Testis (tissue), 3 donors: Measurements from ENCODE around the gene REL. TPM values are rescaled to one million over a fixed set of nuclear protein-coding genes. Genes with fewer than 3 reads are reported as not detected.

ENCODE experiments used
- DNase-seq: peaks from one replicate; pipeline ENCODE4 v3.0.0-alpha.2; 2019
- H3K27ac ChIP-seq, 2 donors: fragments of 200-600 bp; sonication (generic); one replicate each; pipeline ENCODE4 v1.5.1; 2019
- H3K27me3 ChIP-seq: fragments of 200-600 bp; sonication (generic); one replicate; pipeline ENCODE4 v1.5.1; 2019
- H3K36me3 ChIP-seq: fragments of 200-600 bp; sonication (generic); one replicate; pipeline ENCODE4 v1.5.1; 2017; ENCODE audit warnings: low read depth; ENCODE audit errors: missing control alignments
- H3K4me1 ChIP-seq: fragments of 200-600 bp; sonication (generic); one replicate; pipeline ENCODE4 v1.5.1; 2019
- H3K4me3 ChIP-seq, 2 donors: fragments of 200-600 bp; sonication (generic); one replicate each; pipeline ENCODE4 v1.5.1; 2017 to 2019
- H3K9me3 ChIP-seq: fragments of 200-600 bp; sonication (generic); one replicate; pipeline ENCODE4 v1.5.1; 2017
- POLR2A ChIP-seq: fragments of 450-650 bp; IDR thresholded peaks from one replicate; pipeline ENCODE4 v1.6.1; 2017; ENCODE audit warnings: antibody characterized with exemption, mild to moderate bottlenecking, moderate library complexity
- WGBS, 2 donors: methylation state at CpG; one replicate each; pipeline ENCODE4 v1.1.5; 2018; 5-methylcytosine and 5-hydroxymethylcytosine counted together
- intact Hi-C: fragments of 100-400 bp; cut with DNase I; formaldehyde crosslinking; loops from one replicate; pipeline ENCODE4 v1.15.1; 2023; ENCODE audit warnings: low total_unique reads
- polyA plus RNA-seq: library from polyadenylated mRNA; stranded (reverse); fragments of 350-450 nt; fragmentation: Illumina TruSeq; extraction: RNeasy Lipid Tissue Mini Kit (QIAGEN cat#74804); gene quantifications from one replicate; pipeline ENCODE4 v1.2.3, GENCODE V29; 2014; ENCODE audit warnings: low read depth, low replicate concordance; ENCODE audit not compliant: insufficient read depth
- total RNA-seq, 2 donors: library from RNA; depleted of rRNA; stranded (reverse); fragments of >200 nt; gene quantifications; one replicate each; pipeline ENCODE4 v1.2.3, GENCODE V29; 2016
- TF ChIP-seq, protein P1 (sequence below), 3 experiments: fragments of 450-650 bp in 2 of 3; fragments of 200-600 bp in 1 of 3; sonication (generic) in 1 of 3; IDR thresholded peaks; one replicate each; pipeline ENCODE4 v1.5.1; 2016 to 2019; ENCODE audit warnings: antibody characterized with exemption in 3 of 3, mild to moderate bottlenecking in 2 of 3, moderate library complexity in 1 of 3

Gene REL
- total and polyA plus RNA-seq, 3 donors from 2014 or later, result 4.3 to 33.7 (median 30.5) TPM

DNA sequence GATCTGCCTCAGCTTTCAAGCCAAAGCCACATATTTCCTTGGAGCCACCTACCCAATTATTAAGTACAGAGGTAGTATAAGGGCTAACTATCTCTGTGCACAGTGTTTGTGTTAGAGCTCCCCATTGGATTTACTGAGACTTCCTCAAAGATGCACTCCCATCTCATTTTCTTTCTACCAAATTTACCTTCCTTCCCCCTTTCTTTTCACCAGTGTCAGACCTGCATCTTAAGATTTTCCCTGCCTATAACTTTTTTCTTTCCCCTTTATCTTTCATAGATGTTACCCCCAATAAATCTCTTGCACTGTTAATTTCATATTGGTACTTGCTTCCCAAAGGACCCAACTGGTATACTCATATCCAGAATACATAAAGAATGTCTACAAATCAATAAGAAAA is 5.9 kb upstream of the REL start:
- Histone ChIP-seq H3K9me3 (no peaks in the 10 kb centered on the region), H3K4me1 (peaks cover 4% of the 10 kb centered on the region), H3K27me3 (no peaks in the 10 kb centered on the region), H3K36me3 (no peaks in the 10 kb centered on the region), H3K4me3 (no peak overlapping the region), H3K27ac (no peak overlapping the region)
- no peak for DNase-seq
- intact Hi-C loops, result no loop called here
- TF ChIP-seq, protein P1, sequence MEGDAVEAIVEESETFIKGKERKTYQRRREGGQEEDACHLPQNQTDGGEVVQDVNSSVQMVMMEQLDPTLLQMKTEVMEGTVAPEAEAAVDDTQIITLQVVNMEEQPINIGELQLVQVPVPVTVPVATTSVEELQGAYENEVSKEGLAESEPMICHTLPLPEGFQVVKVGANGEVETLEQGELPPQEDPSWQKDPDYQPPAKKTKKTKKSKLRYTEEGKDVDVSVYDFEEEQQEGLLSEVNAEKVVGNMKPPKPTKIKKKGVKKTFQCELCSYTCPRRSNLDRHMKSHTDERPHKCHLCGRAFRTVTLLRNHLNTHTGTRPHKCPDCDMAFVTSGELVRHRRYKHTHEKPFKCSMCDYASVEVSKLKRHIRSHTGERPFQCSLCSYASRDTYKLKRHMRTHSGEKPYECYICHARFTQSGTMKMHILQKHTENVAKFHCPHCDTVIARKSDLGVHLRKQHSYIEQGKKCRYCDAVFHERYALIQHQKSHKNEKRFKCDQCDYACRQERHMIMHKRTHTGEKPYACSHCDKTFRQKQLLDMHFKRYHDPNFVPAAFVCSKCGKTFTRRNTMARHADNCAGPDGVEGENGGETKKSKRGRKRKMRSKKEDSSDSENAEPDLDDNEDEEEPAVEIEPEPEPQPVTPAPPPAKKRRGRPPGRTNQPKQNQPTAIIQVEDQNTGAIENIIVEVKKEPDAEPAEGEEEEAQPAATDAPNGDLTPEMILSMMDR (IDR thresholded peaks at IDR 0.05), result no peak
- TF ChIP-seq POLR2A, result no peak

DNA sequence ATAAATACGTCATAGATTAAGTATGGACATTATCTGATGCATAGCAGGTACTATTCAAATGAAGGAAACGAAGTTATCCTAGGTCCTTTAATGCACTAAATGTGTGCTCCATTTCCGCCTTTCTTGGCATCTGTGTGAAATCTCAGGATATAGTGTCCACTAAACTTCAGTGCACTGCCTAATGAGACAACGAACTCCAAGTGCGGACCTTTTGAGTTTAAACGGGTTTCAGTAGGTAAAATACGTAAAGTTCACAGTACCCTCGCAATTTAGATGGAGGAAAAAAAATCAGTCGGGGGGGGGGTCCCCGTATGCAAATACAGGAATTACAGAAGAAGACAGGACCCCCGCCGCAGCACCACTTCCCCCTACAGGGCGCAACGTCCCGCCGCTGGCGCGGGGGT is 729 bp upstream of the REL start:
- intact Hi-C loops, result no loop called here
- 1% methylated on average over 18 of the region's 18 CpGs for WGBS, 2 donors
- Histone ChIP-seq H3K27ac (peak overlapping the region; percentile 98 to 99), H3K27me3 (no peaks in the 10 kb centered on the region), H3K4me3 (peak overlapping the region; percentile 88), H3K36me3 (no peaks in the 10 kb centered on the region), H3K9me3 (no peaks in the 10 kb centered on the region), H3K4me1 (peaks cover 14% of the 10 kb centered on the region)
- DNase-seq, result no peak
- TF ChIP-seq, protein P1 (IDR thresholded peaks at IDR 0.05), result peak in 1 of 3 experiments; percentile 32
- no peak for TF ChIP-seq POLR2A

DNA sequence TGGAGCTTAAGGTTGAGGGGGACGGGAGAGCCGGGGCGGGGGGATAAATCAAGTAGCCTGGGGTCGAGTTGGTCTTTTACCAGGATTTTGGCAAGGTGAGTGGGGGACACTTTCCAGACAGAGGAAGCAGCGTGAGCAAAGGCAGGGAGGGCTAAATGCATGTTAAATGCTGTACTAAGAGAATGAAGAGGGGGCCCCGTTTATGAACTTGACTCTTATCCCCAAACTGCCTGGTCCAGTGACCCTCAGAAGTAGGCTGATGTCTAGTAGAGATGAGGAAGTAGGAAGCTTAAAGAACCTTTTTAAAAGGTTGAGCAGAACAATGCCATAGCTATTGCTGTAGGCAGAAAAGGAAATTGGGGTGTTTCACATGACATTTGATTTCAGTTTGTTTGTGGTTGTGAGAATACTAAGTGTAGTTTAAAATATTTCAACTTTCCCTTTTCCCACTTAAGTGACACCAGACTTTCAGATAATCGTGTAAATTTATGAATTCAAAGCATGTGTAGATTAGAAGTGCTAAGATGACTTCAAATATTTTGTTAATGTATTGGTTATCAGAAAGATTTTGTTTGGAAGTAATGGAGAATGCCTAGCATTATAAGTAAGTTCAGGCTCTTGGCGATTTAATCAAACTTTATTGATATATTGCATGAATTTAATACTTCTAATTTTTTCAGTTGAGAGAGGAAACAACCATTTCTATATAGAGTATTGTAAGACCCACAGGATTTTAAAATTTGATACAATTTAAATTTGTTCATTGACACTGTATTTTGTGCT is 1.8 kb downstream of the REL start:
- H3K4me1 ChIP-seq, result peaks cover 14% of the 10 kb centered on the region
- TF ChIP-seq, protein P1 (IDR thresholded peaks at IDR 0.05), result no peak
- no peak for TF ChIP-seq POLR2A
- WGBS, 2 donors, result 10 to 11% methylated on average over 8 of the region's 8 CpGs
- H3K9me3 ChIP-seq, result no peaks in the 10 kb centered on the region
- peak overlapping the region; percentile 88 for H3K4me3 ChIP-seq
- DNase-seq, result peak; percentile 40
- H3K36me3 ChIP-seq, result no peaks in the 10 kb centered on the region
- H3K27ac ChIP-seq, result peak overlapping the region; percentile 98 to 99
- intact Hi-C loops, result no loop called here
- H3K27me3 ChIP-seq, result no peaks in the 10 kb centered on the region

DNA sequence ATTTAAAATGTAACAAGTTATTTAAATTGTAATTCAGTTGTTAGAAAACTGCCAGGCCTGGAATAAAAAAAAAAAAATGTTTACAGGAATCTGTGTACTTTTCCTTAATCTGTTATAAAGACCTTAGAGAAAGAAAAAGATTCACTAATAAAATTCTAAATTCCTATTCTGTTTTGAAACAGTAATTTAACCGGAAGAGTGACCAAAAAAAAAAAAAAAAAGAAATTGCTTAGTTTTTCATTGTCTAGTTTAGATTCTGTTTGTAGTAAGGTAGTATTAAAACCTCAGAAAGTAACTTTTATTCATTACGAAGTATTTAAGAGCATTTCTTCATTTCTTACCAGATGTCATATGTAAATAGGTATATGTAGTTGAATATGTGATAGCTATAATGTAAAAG is 2.5 kb downstream of the REL start:
- 38 to 54% methylated on average over 2 of the region's 2 CpGs for WGBS, 2 donors
- no peak for DNase-seq
- H3K27me3 ChIP-seq, result no peaks in the 10 kb centered on the region
- peak overlapping the region; percentile 98 to 99 for H3K27ac ChIP-seq
- no peaks in the 10 kb centered on the region for H3K9me3 ChIP-seq
- H3K4me1 ChIP-seq, result peaks cover 14% of the 10 kb centered on the region
- H3K36me3 ChIP-seq, result no peaks in the 10 kb centered on the region
- TF ChIP-seq, protein P1 (IDR thresholded peaks at IDR 0.05), result no peak
- TF ChIP-seq POLR2A, result no peak
- peak overlapping the region; percentile 88 for H3K4me3 ChIP-seq
- intact Hi-C loops, result no loop called here

DNA sequence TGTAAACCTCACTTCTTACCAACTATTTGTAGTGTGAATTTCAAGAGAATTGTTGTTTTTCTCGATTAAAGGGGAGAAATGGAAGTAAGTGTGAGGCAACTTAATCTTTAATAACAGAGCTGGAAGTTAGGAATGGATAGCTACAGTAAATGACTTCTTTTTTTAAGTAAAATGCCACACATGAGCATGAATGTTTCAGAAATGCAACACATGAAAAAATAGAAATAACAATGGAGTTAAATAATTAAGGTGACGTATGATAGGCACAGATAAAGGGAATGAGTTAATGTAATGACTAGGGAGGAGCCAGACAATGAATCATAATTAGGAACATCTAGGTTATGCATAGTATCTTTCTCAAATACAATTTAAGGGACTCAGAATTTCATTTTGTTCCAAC is 3.4 kb downstream of the REL start:
- TF ChIP-seq, protein P1 (IDR thresholded peaks at IDR 0.05), result no peak
- TF ChIP-seq POLR2A, result no peak
- Histone ChIP-seq H3K4me1 (peaks cover 14% of the 10 kb centered on the region), H3K27ac (peak overlapping the region; percentile 98 to 99), H3K9me3 (no peaks in the 10 kb centered on the region), H3K4me3 (no peak overlapping the region), H3K27me3 (no peaks in the 10 kb centered on the region), H3K36me3 (no peaks in the 10 kb centered on the region)
- no peak for DNase-seq
- intact Hi-C loops, result no loop called here
- 54 to 62% methylated on average over 2 of the region's 2 CpGs for WGBS, 2 donors
